Stimulated activated memory B cell treated with anti-CD40 and anti-IgM and Interleukin-4, amounts not matched to agents 10 μg/mL and 1 μg/mL and 100 μg/mL, for 72 hours (primary cell): ENCODE measurements around the gene ZNF91.
A peak's percentile ranks its signal among the peaks of the same experiment; 100 is the strongest.
"Not testable (repeated sequence)": the region's sequence is repeated elsewhere in the genome, so short reads cannot be mapped to it uniquely, and the experiment has no call there.

Experiments used
- ATAC-seq: fragments of 150-1000 bp; cut with Tn5 transposase; 2 replicates; pipeline ENCODE4 v1.10.0; 2021
- H3K27ac Mint-ChIP-seq: one replicate; pipeline ENCODE4 v1.8.0; 2022; ENCODE audit warnings: mild to moderate bottlenecking, mixed read lengths
- H3K27me3 Mint-ChIP-seq: one replicate; pipeline ENCODE4 v1.8.0; 2022; ENCODE audit warnings: mixed read lengths
- H3K36me3 Mint-ChIP-seq: one replicate; pipeline ENCODE4 v1.8.0; 2022; ENCODE audit warnings: mixed read lengths
- H3K4me1 Mint-ChIP-seq: one replicate; pipeline ENCODE4 v1.8.0; 2022; ENCODE audit warnings: mixed read lengths
- H3K4me3 Mint-ChIP-seq: one replicate; pipeline ENCODE4 v1.8.0; 2022; ENCODE audit warnings: mild to moderate bottlenecking, moderate library complexity, mixed read lengths
- H3K9me3 Mint-ChIP-seq: one replicate; pipeline ENCODE4 v1.8.0; 2022; ENCODE audit warnings: mixed read lengths

ZNF91 gene

DNA sequence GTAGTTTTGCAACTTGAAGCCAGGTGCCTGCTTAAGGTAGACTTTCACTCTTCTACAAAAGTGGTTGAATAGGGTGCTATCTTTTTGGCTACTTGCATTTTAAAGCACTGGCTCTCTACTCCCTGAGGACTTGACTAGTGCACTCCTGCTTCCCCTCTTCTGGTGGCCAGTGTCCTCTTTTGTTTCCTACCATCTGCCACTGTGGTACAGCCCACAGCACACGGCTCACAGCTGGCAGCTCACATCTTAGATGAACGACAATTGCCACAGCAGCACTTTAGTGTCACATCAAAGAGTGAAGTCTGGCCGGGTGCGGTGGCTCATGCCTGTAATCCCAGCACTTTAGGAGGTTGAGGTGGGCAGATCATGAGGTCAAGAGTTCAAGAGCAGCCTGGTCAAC lies 15.6 kb downstream of the ZNF91 start:
- H3K27me3 Mint-ChIP-seq, ATAC-seq, H3K27ac Mint-ChIP-seq, H3K4me1 Mint-ChIP-seq, H3K4me3 Mint-ChIP-seq: not testable (repeated sequence)
- Mint-ChIP-seq H3K9me3 (peaks cover 16% of the 10 kb centered on the region), H3K36me3 (peaks cover 92% of the 10 kb centered on the region)

DNA sequence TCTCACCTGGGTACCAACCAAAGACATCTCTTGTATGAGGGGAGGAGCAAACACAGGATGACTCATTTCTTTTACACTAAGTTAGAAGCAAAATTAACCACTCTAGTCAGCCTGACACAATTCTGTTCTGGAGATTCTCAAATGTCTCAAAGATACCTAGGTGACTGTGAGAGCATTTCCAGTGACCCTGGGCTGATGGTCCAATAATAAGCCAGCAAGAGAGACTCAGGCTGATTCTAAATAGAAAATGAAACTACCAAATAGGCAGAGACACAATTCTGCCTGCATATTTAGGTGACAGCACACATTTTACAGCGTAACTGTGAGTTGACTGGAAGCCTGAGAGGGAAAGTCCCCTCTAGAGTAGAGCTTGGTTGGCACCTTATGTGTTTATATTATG lies 16.3 kb downstream of the ZNF91 start:
- Mint-ChIP-seq H3K27ac (no peak overlapping the region), H3K9me3 (peaks cover 15% of the 10 kb centered on the region), H3K27me3 (no peaks in the 10 kb centered on the region), H3K36me3 (peaks cover 92% of the 10 kb centered on the region), H3K4me3 (no peak overlapping the region), H3K4me1 (peaks cover 6% of the 10 kb centered on the region)
- no peak for ATAC-seq

DNA sequence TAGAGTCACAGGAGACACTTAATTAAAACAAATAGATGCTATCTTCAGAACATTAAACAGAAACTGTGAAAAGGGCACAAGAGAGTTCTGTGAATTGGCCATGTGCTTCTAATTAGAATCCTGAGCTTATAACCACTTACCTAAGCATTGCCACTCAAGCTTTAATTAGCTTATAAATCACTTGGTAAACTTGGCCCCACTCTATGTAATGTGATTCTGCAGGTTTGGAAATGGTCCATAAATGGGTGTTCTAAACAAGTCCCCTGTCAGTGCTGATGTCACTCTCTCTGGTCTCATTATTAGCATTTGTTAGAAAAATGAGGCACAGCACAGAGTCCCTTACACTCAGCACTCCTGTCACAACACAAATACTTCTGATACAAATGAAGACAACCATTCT lies 18.0 kb downstream of the ZNF91 start:
- Mint-ChIP-seq H3K4me3 (no peak overlapping the region), H3K4me1 (peaks cover 2% of the 10 kb centered on the region), H3K27me3 (no peaks in the 10 kb centered on the region), H3K36me3 (peaks cover 92% of the 10 kb centered on the region), H3K27ac (no peak overlapping the region), H3K9me3 (peaks cover 7% of the 10 kb centered on the region)
- no peak for ATAC-seq

DNA sequence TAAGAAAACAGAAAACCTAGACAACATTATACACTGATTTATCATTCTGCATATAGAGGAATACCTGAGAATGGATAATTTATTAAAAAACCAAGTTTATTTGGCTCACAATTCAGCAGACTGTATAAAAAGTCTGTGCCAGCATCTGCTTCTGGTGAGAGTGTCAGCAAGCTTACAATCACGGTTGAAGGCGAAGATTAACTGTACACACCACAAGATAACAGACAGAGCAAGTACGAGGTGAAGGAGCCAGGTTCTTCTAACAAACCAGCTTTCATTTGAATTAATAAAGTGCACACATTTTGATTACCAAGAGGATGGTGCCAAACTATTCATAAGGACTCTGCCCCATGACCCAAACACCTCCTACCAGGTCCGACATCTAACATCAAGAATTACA lies 28.8 kb downstream of the ZNF91 start:
- no peaks in the 10 kb centered on the region for H3K4me1 Mint-ChIP-seq
- peaks cover 90% of the 10 kb centered on the region for H3K36me3 Mint-ChIP-seq
- no peaks in the 10 kb centered on the region for H3K27me3 Mint-ChIP-seq
- H3K27ac Mint-ChIP-seq, result no peak overlapping the region
- peaks cover 3% of the 10 kb centered on the region for H3K9me3 Mint-ChIP-seq
- no peak overlapping the region for H3K4me3 Mint-ChIP-seq
- no peak for ATAC-seq

DNA sequence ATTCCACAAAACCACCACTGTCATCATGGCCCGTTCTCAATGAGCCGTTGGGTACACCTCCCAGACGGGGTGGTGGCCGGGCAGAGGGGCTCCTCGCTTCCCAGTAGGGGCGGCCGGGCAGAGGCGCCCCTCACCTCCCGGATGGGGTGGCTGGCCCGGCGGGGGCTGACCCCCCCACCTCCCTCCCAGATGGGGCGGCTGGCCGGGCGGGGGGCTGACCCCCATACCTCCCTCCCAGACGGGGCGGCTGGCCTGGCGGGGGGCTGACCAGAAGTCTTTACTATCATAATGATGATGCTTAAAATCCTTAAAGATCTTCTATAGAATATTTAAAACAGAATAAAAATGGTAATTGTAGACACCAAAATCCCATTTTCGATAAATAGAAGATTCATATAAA lies 29.2 kb downstream of the ZNF91 start:
- peaks cover 90% of the 10 kb centered on the region for H3K36me3 Mint-ChIP-seq
- not testable (repeated sequence) for H3K9me3 Mint-ChIP-seq, H3K27ac Mint-ChIP-seq, ATAC-seq, H3K4me1 Mint-ChIP-seq, H3K4me3 Mint-ChIP-seq, H3K27me3 Mint-ChIP-seq

DNA sequence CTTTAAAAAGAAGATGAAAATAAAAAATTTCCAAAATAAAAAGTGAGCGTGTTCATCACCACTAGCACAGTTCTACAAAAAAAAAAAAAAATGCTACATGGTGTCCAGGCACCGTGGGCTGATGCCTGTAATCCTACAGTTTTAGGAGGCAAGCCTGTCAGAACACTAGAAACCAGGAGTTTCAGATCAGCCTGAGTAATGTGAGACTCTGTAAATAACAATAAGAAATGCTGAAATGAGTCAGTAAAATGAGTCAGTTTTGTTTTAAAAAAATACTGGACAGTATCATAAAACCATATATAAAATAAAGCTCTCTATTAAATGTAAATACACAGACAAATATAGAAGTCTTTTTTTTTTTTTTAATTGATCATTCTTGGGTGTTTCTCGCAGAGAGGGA lies 30.0 kb downstream of the ZNF91 start:
- Mint-ChIP-seq H3K27me3 (no peaks in the 10 kb centered on the region), H3K4me1 (no peaks in the 10 kb centered on the region), H3K9me3 (peaks cover 3% of the 10 kb centered on the region), H3K27ac (no peak overlapping the region), H3K36me3 (peaks cover 86% of the 10 kb centered on the region), H3K4me3 (no peak overlapping the region)
- ATAC-seq, result no peak

DNA sequence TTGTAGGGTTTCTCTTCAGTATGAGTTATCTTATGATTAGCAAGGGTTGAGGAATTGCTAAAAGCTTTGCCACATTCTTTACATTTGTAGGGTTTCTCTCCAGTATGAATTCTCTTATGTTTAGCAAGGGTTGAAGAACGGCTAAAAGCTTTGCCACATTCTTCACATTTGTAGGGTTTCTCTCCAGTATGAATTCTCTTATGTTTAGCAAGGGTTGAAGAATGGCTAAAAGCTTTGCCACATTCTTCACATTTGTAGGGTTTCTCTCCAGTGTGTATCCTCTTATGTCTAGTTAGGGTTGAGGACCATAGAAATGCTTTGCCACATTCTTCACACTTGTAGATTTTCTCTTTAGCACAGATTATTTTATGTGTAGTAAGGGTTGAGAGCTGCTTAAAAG lies 33.4 kb downstream of the ZNF91 start:
- H3K36me3 Mint-ChIP-seq, result peaks cover 81% of the 10 kb centered on the region
- ATAC-seq, H3K27me3 Mint-ChIP-seq, H3K4me3 Mint-ChIP-seq, H3K9me3 Mint-ChIP-seq, H3K27ac Mint-ChIP-seq, H3K4me1 Mint-ChIP-seq: not testable (repeated sequence)

DNA sequence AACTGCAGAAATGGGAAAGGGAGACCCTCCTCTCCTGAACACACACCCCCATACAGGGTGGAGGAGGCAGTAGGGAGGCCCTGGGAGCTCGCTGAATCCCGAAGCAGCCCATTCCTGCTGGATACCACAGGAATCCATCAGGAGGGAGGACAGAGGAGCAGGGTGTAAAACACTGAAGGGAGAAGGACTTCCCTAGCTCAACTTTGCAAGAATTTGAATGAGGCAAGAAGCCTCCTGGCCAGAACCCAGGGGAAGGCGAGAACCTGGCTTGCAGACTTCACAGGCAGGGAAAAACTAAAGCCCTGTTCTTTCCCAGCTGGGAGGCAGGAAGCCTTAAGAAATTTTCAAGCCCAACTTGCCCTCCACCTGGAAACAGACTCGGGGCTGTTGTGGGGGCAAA lies 43.5 kb downstream of the ZNF91 start:
- ATAC-seq, result no peak
- Mint-ChIP-seq H3K36me3 (peaks cover 96% of the 10 kb centered on the region), H3K27me3 (no peaks in the 10 kb centered on the region), H3K4me3 (no peak overlapping the region), H3K4me1 (peaks cover 9% of the 10 kb centered on the region), H3K27ac (no peak overlapping the region), H3K9me3 (peaks cover 58% of the 10 kb centered on the region)

DNA sequence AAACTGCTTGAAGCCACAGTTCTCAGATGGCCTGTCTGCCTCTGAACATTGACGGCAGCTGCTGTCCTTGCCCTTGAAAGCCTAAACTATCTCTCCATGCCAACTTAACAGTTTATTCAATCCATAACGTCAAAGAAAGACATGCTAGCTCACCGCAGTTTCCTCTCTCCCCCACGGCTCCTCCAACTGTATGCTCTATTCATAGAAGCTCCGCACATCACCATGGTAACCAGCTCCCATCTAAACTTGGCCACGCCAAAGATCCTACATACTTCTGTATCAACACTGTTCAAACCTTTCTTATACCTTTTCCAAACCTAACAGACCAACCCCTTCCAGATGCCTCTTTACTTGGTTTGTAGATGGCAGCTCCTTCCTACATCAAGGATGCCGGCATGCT lies 48.6 kb downstream of the ZNF91 start:
- H3K36me3 Mint-ChIP-seq, result peaks cover 93% of the 10 kb centered on the region
- H3K27me3 Mint-ChIP-seq, result no peaks in the 10 kb centered on the region
- peaks cover 50% of the 10 kb centered on the region for H3K9me3 Mint-ChIP-seq
- H3K27ac Mint-ChIP-seq, result no peak overlapping the region
- ATAC-seq, result no peak
- no peak overlapping the region for H3K4me3 Mint-ChIP-seq
- H3K4me1 Mint-ChIP-seq, result peaks cover 5% of the 10 kb centered on the region

DNA sequence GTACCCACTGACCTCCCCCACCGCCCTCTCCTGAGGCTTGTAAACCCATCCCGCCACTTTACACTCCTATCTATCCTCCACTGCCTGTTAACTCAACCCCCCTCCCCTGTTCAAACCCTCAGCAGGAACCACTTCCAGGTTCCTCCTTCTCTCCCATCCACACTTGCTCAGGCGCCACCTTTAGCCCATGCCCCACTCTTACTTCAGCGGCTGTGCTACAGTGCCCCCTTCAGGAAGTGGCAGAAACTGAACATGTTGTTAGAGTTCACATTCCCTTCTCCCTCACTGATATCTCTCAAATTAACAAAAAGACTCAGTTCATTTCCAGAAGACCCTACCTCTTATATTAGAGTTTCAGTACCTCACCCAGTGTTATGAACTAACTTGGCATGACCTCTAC lies 49.4 kb downstream of the ZNF91 start:
- Mint-ChIP-seq H3K36me3 (peaks cover 91% of the 10 kb centered on the region), H3K4me3 (no peak overlapping the region), H3K9me3 (peaks cover 47% of the 10 kb centered on the region), H3K27ac (no peak overlapping the region), H3K4me1 (peaks cover 5% of the 10 kb centered on the region), H3K27me3 (no peaks in the 10 kb centered on the region)
- ATAC-seq, result no peak

DNA sequence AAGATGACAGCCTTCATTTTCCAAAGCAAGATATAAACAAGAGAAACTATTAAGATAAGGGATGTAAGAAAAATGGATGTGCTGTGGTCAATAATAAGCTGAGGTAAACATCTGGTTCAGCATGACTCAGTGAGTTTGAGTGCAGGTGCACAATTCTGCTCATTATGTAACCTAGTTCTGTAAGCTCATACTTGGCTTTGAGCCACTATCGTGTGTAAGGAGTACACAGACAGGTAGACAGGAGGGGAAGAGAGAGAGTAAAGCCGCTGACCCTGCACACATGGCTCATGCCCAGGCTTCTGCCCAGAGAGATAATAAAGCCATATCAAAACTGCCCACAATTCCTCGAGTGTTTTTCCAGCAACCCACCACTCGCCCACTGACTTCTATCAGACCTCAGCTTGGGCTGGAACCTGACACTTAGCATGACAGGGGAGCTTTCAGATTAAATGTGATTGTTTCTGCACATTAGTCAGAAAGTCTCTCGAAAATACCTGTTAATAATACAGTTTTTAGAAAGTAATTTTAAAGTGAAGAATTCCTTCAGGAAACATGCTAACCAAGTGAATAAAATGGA lies 51.7 kb downstream of the ZNF91 start:
- Mint-ChIP-seq H3K27ac (no peak overlapping the region), H3K4me1 (peaks cover 5% of the 10 kb centered on the region), H3K36me3 (peaks cover 94% of the 10 kb centered on the region), H3K4me3 (no peak overlapping the region), H3K9me3 (peaks cover 51% of the 10 kb centered on the region), H3K27me3 (no peaks in the 10 kb centered on the region)
- ATAC-seq, result no peak

DNA sequence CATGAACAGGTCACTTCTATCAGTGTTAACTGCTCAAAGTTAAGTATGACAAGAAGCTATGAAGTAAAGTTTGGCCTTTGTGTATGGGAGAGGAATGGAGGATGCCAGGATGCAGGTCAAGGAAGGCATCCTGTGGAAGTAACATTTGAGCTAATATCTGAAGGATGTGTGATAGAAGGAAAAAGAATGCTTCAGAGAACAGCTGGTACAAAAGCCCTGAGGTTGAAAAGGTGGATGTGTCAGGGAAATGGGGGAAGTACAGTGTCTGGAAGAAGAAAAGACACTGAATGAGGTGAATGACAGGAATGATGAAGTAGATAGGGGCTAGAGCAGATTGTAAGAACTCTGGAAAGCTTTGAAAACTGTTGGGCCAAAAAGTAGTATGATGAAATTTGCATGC lies 67.1 kb downstream of the ZNF91 start:
- H3K27ac Mint-ChIP-seq, result no peak overlapping the region
- peaks cover 34% of the 10 kb centered on the region for H3K9me3 Mint-ChIP-seq
- no peak overlapping the region for H3K4me3 Mint-ChIP-seq
- no peaks in the 10 kb centered on the region for H3K4me1 Mint-ChIP-seq
- peaks cover 42% of the 10 kb centered on the region for H3K36me3 Mint-ChIP-seq
- H3K27me3 Mint-ChIP-seq, result no peaks in the 10 kb centered on the region
- ATAC-seq, result no peak

DNA sequence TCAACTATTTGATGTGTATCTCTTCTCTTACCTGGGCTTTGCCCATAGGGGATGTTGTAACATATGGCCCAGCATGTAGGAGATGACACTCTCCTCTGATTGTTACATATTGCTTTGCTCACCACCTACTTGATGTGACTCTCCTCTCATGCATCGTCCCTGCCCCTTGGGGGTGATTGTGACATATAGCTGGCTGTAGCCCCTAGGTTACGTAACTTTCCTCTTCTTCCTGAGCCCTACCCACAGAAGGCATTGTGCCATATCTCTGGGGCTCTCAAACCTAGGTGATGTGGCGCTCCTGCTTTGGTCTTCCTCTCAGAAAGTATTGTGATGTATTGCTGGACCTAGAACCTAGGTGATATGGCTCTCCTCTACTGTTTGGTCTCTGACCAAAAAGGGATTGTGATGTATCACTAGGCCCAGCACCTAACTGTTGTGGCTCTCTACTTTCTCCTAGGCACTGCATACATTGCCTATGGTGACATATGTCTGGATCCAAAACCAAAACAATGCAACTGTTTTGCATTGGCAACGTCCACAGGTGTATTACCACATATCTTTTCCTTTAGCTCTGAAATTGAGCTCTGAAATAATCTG lies 73.2 kb downstream of the ZNF91 start:
- H3K27ac Mint-ChIP-seq, result no peak overlapping the region
- peaks cover 29% of the 10 kb centered on the region for H3K9me3 Mint-ChIP-seq
- peak; percentile 34 for ATAC-seq
- H3K36me3 Mint-ChIP-seq, result peaks cover 16% of the 10 kb centered on the region
- no peaks in the 10 kb centered on the region for H3K27me3 Mint-ChIP-seq
- H3K4me3 Mint-ChIP-seq, result no peak overlapping the region
- no peaks in the 10 kb centered on the region for H3K4me1 Mint-ChIP-seq

DNA sequence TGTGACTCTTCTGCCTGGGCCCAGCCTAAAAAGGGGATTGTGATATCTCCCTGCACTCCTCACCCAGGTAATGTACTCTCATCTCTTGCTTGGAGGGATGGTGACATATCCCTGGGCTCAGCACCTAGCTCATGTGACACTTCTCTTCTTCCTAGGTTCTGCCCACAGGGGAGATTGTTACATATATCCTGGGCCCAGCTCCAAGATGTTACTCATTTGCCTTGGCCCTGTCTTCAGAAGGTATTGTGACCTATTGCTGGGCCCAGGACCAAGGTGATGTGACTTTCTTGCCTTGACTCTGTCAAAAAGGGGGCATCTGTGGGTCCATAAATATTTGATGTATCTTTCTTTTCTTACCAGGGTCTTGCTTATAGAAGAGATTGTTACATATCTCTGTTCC lies 73.9 kb downstream of the ZNF91 start:
- peaks cover 16% of the 10 kb centered on the region for H3K36me3 Mint-ChIP-seq
- H3K4me1 Mint-ChIP-seq, H3K27ac Mint-ChIP-seq, ATAC-seq, H3K27me3 Mint-ChIP-seq, H3K4me3 Mint-ChIP-seq: not testable (repeated sequence)
- peaks cover 29% of the 10 kb centered on the region for H3K9me3 Mint-ChIP-seq

DNA sequence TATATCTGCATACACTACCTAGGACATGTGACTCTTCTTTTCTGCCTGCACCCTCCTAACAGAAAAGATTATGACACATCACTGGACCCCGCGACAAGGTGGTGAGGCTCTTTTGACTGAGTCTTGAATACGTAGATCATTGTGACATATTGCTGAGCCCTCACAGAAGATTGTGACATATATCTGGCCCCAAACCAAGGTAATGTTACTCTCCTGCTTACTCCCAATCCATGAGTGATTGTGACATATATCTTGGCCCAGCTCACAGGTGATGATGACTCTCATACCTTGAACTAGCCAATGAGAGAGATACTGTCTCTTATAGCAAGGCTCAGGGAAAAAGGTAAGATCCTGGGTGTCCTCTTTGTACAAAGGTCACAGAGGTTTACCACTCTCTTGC lies 75.7 kb downstream of the ZNF91 start:
- not testable (repeated sequence) for H3K4me1 Mint-ChIP-seq, ATAC-seq, H3K4me3 Mint-ChIP-seq, H3K36me3 Mint-ChIP-seq, H3K27ac Mint-ChIP-seq, H3K27me3 Mint-ChIP-seq
- H3K9me3 Mint-ChIP-seq, result peaks cover 25% of the 10 kb centered on the region

DNA sequence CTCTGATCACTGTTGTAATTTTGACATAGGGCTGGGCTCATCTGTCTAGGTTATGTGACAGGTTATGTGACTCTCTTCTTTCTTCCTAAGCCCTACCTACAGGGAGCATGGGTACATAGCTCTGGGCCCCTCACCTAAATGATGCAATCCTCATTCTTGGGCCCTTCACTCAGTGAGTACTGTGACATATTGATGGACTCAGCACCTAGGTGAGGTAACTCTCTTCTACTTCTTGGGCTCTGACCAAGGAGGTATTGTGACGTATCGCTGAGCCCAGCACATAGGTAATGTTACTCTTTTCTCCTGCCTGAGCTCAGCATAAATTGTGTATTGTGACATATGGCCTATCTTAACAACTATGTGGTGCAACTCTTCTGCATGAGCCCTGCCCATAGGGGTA lies 76.3 kb downstream of the ZNF91 start:
- not testable (repeated sequence) for H3K4me1 Mint-ChIP-seq, H3K36me3 Mint-ChIP-seq, ATAC-seq, H3K27ac Mint-ChIP-seq, H3K4me3 Mint-ChIP-seq, H3K27me3 Mint-ChIP-seq
- H3K9me3 Mint-ChIP-seq, result peaks cover 22% of the 10 kb centered on the region

DNA sequence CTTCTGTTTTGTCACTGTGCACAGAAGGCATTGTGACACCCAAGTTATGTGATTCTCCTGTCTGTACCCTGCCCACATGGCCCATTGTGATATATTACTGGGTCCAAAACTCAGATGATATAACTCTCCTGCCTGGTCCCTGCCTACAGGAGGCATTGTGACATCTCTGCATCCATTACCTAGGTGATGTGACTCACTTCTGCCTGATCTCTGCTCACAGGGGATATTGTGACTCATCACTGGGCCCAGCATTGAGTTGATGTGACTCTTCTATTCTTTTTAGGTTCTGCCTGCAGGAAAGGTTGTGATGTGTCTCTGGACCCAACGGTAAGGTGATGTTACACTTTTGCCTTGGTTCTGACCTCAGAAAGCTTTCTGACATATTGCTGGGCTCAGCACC lies 77.1 kb downstream of the ZNF91 start:
- peaks cover 2% of the 10 kb centered on the region for H3K36me3 Mint-ChIP-seq
- no peaks in the 10 kb centered on the region for H3K27me3 Mint-ChIP-seq
- H3K27ac Mint-ChIP-seq, result no peak overlapping the region
- no peak for ATAC-seq
- no peak overlapping the region for H3K4me3 Mint-ChIP-seq
- peaks cover 14% of the 10 kb centered on the region for H3K9me3 Mint-ChIP-seq
- no peaks in the 10 kb centered on the region for H3K4me1 Mint-ChIP-seq
